H1 (cell line): ENCODE measurements around the gene ITGB7. TPM values are rescaled to one million over a fixed set of nuclear protein-coding genes. Genes with fewer than 3 reads are reported as not detected.
"Not testable (repeated sequence)": the region's sequence is repeated elsewhere in the genome, so short reads cannot be mapped to it uniquely, and the experiment has no call there.

Source experiments
- CTCF ChIA-PET: fragments of 300-600 bp; sonication (Branson Sonifier 250); formaldehyde crosslinking; loops from one replicate; lab custom pipeline; 2021; ENCODE audit not compliant: partially characterized antibody; lab: Charles Lee
- POLR2A ChIA-PET: fragments of 300-600 bp; sonication (Branson Sonifier 250); formaldehyde crosslinking; loops from one replicate; lab custom pipeline; 2021; ENCODE audit warnings: inconsistent platforms; ENCODE audit not compliant: partially characterized antibody; lab: Charles Lee
- DNase-seq, 2 experiments: peaks; one replicate each; pipeline versions ENCODE4 v3.0.0 to v3.0.0-alpha.2; 2010 to 2022; ENCODE audit warnings: low spot score in 2 of 2, low read depth in 1 of 2, mixed read lengths in 1 of 2
- FAIRE-seq: peaks from 2 replicates; lab custom pipeline; 2011; peaks lifted over from hg19 to GRCh38; lab: Jason Lieb, UNC
- H2AFZ ChIP-seq: 2 replicates; pipeline ENCODE4 v1.8.1; 2012; ENCODE audit warnings: low read length, inconsistent platforms
- H2AK5ac ChIP-seq: 2 replicates; pipeline ENCODE4 v1.6.1; 2013; ENCODE audit warnings: low read depth, low read length
- H2BK120ac ChIP-seq: replicated peaks from 2 replicates; pipeline ENCODE3; 2013; ENCODE audit warnings: low read depth, low read length, inconsistent platforms
- H2BK12ac ChIP-seq: 2 replicates; pipeline ENCODE4 v1.6.1; 2013; ENCODE audit warnings: low read depth, low read length
- H2BK15ac ChIP-seq: 2 replicates; pipeline ENCODE4 v1.6.1; 2013; ENCODE audit warnings: low read length
- H2BK20ac ChIP-seq: 2 replicates; pipeline ENCODE4 v1.6.1; 2013; ENCODE audit warnings: low read length
- H2BK5ac ChIP-seq: 2 replicates; pipeline ENCODE4 v1.6.1; 2013; ENCODE audit warnings: low read depth, low read length
- H3K14ac ChIP-seq: 2 replicates; pipeline ENCODE4 v1.6.1; 2013; ENCODE audit warnings: inconsistent platforms; ENCODE audit not compliant: insufficient read length
- H3K18ac ChIP-seq: 2 replicates; pipeline ENCODE4 v1.6.1; 2013; ENCODE audit warnings: low read length; ENCODE audit errors: extremely low read depth
- H3K23ac ChIP-seq: 2 replicates; pipeline ENCODE4 v1.6.1; 2013; ENCODE audit warnings: inconsistent platforms; ENCODE audit not compliant: insufficient read length
- H3K23me2 ChIP-seq: 2 replicates; pipeline ENCODE4 v1.6.1; 2013; ENCODE audit warnings: low read depth, low read length
- H3K27ac ChIP-seq: 2 replicates; pipeline ENCODE4 v1.6.1; 2011; ENCODE audit warnings: low read depth, low read length, inconsistent platforms
- H3K27me3 ChIP-seq, 4 experiments: replicated peaks in 1 of 4; 1 replicate in 1 of 4; 2 replicates in 3 of 4; pipeline versions ENCODE4 v1.6.1 to v1.8.1; 2011 to 2013; ENCODE audit warnings: low read length in 3 of 4, mild to moderate bottlenecking in 3 of 4, inconsistent platforms in 2 of 4, mixed read lengths in 2 of 4, moderate library complexity in 1 of 4; ENCODE audit not compliant: control insufficient read depth in 3 of 4, insufficient read depth in 3 of 4; ENCODE audit errors: extremely low read depth in 1 of 4
- H3K36me3 ChIP-seq, 4 experiments: 2 replicates each; pipeline versions ENCODE4 v1.6.1 to v1.8.1; 2011 to 2013; ENCODE audit warnings: mild to moderate bottlenecking in 4 of 4, low read length in 3 of 4, moderate library complexity in 2 of 4, control low read depth in 1 of 4, inconsistent platforms in 1 of 4; ENCODE audit not compliant: insufficient read depth in 4 of 4, control insufficient read depth in 2 of 4
- H3K4ac ChIP-seq: replicated peaks from 2 replicates; pipeline ENCODE3; 2013; ENCODE audit warnings: low read length, low read depth, mixed read lengths, inconsistent platforms; ENCODE audit not compliant: insufficient read length
- H3K4me1 ChIP-seq, 4 experiments: replicated peaks in 1 of 4; 1 replicate in 1 of 4; 2 replicates in 3 of 4; pipeline versions ENCODE4 v1.6.1 to v1.8.1; 2011 to 2013; ENCODE audit warnings: low read length in 3 of 4, inconsistent platforms in 2 of 4, mixed read lengths in 1 of 4; ENCODE audit not compliant: insufficient read depth in 4 of 4, control insufficient read depth in 3 of 4
- H3K4me2 ChIP-seq, 2 experiments: 2 replicates each; pipeline versions ENCODE4 v1.6.1 to v1.8.1; 2011 to 2013; ENCODE audit warnings: low read depth in 2 of 2, low read length in 2 of 2, control low read depth in 1 of 2, inconsistent platforms in 1 of 2, mild to moderate bottlenecking in 1 of 2; ENCODE audit not compliant: insufficient read depth in 1 of 2
- H3K4me3 ChIP-seq, 4 experiments: fragments of 200-600, 300-600 bp in 1 of 4; sonication (generic), shearing (Covaris generic), sonication (Bioruptor Twin) in 1 of 4; 2 replicates each; pipeline versions ENCODE4 v1.5.1 to v1.8.1; 2011 to 2016; ENCODE audit warnings: low read length in 4 of 4, low read depth in 3 of 4, control low read depth in 2 of 4, inconsistent platforms in 2 of 4, mild to moderate bottlenecking in 2 of 4, mixed read lengths in 1 of 4, moderate library complexity in 1 of 4; ENCODE audit not compliant: insufficient read depth in 2 of 4; ENCODE audit errors: extremely low read depth in 1 of 4
- H3K56ac ChIP-seq: replicated peaks from 2 replicates; pipeline ENCODE3; 2013; ENCODE audit warnings: low read depth, mild to moderate bottlenecking, mixed read lengths, low read length, inconsistent platforms; ENCODE audit not compliant: insufficient read length
- H3K79me1 ChIP-seq: 2 replicates; pipeline ENCODE4 v1.6.1; 2013; ENCODE audit warnings: low read depth, low read length, control low read depth
- H3K79me2 ChIP-seq, 2 experiments: 2 replicates each; pipeline versions ENCODE4 v1.6.1 to v1.8.1; 2012 to 2013; ENCODE audit warnings: low read length in 2 of 2, mild to moderate bottlenecking in 2 of 2, inconsistent platforms in 1 of 2; ENCODE audit not compliant: insufficient read depth in 2 of 2, control insufficient read depth in 1 of 2
- H3K9ac ChIP-seq, 4 experiments: replicated peaks in 1 of 4; 1 replicate in 1 of 4; 2 replicates in 3 of 4; pipeline versions ENCODE4 v1.6.1 to v1.8.1; 2011 to 2013; ENCODE audit warnings: low read depth in 3 of 4, low read length in 3 of 4, control low read depth in 2 of 4, mild to moderate bottlenecking in 2 of 4, moderate library complexity in 2 of 4, inconsistent platforms in 1 of 4; ENCODE audit errors: extremely low read depth in 1 of 4
- H3K9me3 ChIP-seq, 2 experiments: 2 replicates each; pipeline versions ENCODE4 v1.6.1 to v1.8.1; 2012 to 2013; ENCODE audit warnings: mild to moderate bottlenecking in 2 of 2, moderate library complexity in 2 of 2, control low read depth in 1 of 2, inconsistent platforms in 1 of 2, low read depth in 1 of 2, low read length in 1 of 2, mixed read lengths in 1 of 2; ENCODE audit not compliant: insufficient read depth in 2 of 2
- H4K20me1 ChIP-seq, 2 experiments: replicated peaks in 1 of 2; 2 replicates each; pipeline versions ENCODE3 to v1.8.1; 2011 to 2013; ENCODE audit warnings: inconsistent platforms in 2 of 2, low read length in 2 of 2, mild to moderate bottlenecking in 1 of 2; ENCODE audit not compliant: insufficient read depth in 2 of 2, control insufficient read depth in 1 of 2
- H4K5ac ChIP-seq: 2 replicates; pipeline ENCODE4 v1.6.1; 2013; ENCODE audit warnings: low read length, low read depth, mixed read lengths, inconsistent platforms; ENCODE audit not compliant: insufficient read length
- H4K8ac ChIP-seq: 2 replicates; pipeline ENCODE4 v1.8.0; 2013; ENCODE audit warnings: mild to moderate bottlenecking, moderate library complexity, low read length, inconsistent platforms; ENCODE audit not compliant: insufficient read depth; ENCODE audit errors: extremely low read depth
- H4K91ac ChIP-seq: replicated peaks from 2 replicates; pipeline ENCODE3; 2013; ENCODE audit warnings: low read length, mixed read lengths, inconsistent platforms; ENCODE audit not compliant: insufficient read length
- WGBS, 2 experiments: shearing (Covaris generic) in 1 of 2; methylation state at CpG; one replicate each; pipeline versions ENCODE4 v1.1.6 to v1.1.7; 2013 to 2015; ENCODE audit warnings: low lambda C conversion rate in 2 of 2, mixed read lengths in 2 of 2, inconsistent platforms in 1 of 2, low coverage in 1 of 2, missing lambda C conversion rate in 1 of 2; ENCODE audit not compliant: insufficient replicate concordance in 2 of 2, insufficient coverage in 1 of 2, insufficient read length in 1 of 2; ENCODE audit errors: extremely low coverage in 1 of 2, missing lambda C conversion rate in 1 of 2; 5-methylcytosine and 5-hydroxymethylcytosine counted together
- polyA plus RNA-seq, 7 experiments: library from polyadenylated mRNA; depleted of rRNA in 3 of 7; stranded (reverse) in 5 of 7; unstranded in 2 of 7; fragments of >200 nt in 5 of 7; fragments of 200-250 nt in 2 of 7; gene quantifications; 1 replicate in 5 of 7; 2 replicates in 1 of 7; 4 replicates in 1 of 7; pipeline versions ENCODE4 v1.2.1 to v1.2.3, GENCODE V29; 2011 to 2013; ENCODE audit warnings: missing spikeins in 2 of 7, mixed read lengths in 2 of 7
- total RNA-seq: library from RNA; stranded (reverse); fragmentation: NEBNext Ultra II Directional; extraction: Animal tissue kit (Norgen Biotek cat#: 25700); gene quantifications from 2 replicates; pipeline ENCODE4 v1.2.1, GENCODE V29; 2021

The ITGB7 gene
- total and polyA plus RNA-seq, 2 of the 8 experiments (the other 6 are each of a cell fraction or from before 2014, with no cell fraction given) = 0.35 to 0.54 TPM

GRCh38 chr12:53163008-53163407 is 44.0 kb downstream of the ITGB7 start:
- H3K56ac ChIP-seq, H4K91ac ChIP-seq, H3K27ac ChIP-seq, POLR2A ChIA-PET, FAIRE-seq, H3K4me3 ChIP-seq, H4K5ac ChIP-seq, H2BK15ac ChIP-seq, H3K14ac ChIP-seq, H3K79me2 ChIP-seq, DNase-seq, H3K4me1 ChIP-seq, H2BK5ac ChIP-seq, H3K4me2 ChIP-seq, H2BK12ac ChIP-seq, H3K79me1 ChIP-seq, H4K20me1 ChIP-seq, H3K18ac ChIP-seq, H3K9me3 ChIP-seq, H3K9ac ChIP-seq, H2BK20ac ChIP-seq, H3K4ac ChIP-seq, H2AFZ ChIP-seq, H3K36me3 ChIP-seq, H2BK120ac ChIP-seq, H3K23me2 ChIP-seq, H3K23ac ChIP-seq, H4K8ac ChIP-seq, H2AK5ac ChIP-seq: not testable (repeated sequence)
- 69% methylated on average over 2 of the region's 2 CpGs; no CpG with 5 or more reads in 1 of the 2 experiments for WGBS, 2 experiments
- CTCF ChIA-PET = interaction anchor here (1.6 to 8.2 kb wide), 5 partner anchors 35 to 96 kb away, joined by 4 to 101 read pairs (median 78); partner anchors contain the start of genes IGFBP6 and SOAT2
- peaks cover 0 to 13% (median 7%) of the 10 kb centered on the region in 4 experiments; a peak in 5 of 7 replicates for H3K27me3 ChIP-seq
